ENCODE data around the gene HECTD4.
"Not testable (repeated sequence)": the region's sequence is repeated elsewhere in the genome, so short reads cannot be mapped to it uniquely, and the experiment has no call there.

Gene HECTD4, protein sequence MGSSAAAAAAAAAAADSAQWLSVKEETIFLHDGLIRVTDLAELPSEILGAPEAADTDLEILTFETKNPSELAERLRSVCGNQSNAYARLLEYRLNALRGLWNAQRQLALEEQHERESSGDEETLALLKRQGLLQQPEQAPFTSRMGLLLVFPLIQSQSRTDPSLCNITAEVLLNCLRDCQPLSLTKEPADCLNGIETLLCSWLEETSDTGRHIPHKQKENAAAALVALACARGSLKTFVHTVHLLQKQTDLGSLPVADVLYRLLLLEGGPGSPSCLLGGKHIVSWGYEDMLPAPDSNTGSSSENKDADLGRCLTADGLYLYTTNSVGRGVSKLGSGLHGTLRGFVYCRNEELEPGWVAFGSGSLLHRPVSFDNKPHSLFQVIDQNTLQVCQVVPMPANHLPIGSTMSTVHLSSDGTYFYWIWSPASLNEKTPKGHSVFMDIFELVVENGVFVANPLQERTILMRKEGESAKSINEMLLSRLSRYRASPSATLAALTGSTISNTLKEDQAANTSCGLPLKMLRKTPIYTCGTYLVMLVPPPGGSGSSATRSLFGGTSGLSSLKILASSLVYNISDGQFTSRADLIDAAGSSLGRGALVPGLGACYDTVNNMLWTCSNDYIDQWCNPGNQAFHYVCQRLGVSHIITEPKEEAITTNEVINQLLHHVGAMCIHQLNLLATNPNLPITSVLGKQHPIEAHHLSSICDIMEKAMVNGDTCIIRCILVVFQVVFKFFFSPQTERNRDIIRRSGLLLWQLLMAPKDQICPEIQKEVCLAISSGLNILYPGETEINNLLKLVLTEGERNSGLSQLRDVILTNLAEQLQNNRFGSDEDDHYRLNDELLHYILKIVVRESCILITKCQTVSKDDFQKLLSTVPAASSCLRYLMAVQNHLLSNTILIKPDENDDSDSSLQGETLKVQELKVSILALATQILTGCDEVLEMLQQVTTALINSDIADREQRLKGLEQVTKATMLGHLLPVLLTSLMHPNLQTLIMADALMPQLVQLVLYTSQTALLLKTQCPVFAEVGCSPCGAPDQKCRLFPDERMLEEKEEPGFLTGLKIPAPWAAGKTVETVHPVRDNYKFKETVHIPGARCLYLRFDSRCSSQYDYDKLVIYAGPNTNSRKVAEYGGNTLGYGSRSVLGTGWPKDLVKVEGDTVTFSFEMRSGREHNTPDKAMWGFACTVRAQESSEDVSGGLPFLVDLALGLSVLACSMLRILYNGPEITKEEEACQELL (N-terminal part only)

GRCh38 chr12:112381883-112382796 is at the start of gene HECTD4:
TSS of gene HECTD4 (minus strand) at chr12:112382431. CDS start at chr12:112382128, 303 bp downstream.
- peak; percentile 60 for DNase-seq

- no peak for DNase-seq
These were observed 49.7 kb upstream of the HECTD4 start for GRCh38 chr12:112431965-112432364.

DNA sequence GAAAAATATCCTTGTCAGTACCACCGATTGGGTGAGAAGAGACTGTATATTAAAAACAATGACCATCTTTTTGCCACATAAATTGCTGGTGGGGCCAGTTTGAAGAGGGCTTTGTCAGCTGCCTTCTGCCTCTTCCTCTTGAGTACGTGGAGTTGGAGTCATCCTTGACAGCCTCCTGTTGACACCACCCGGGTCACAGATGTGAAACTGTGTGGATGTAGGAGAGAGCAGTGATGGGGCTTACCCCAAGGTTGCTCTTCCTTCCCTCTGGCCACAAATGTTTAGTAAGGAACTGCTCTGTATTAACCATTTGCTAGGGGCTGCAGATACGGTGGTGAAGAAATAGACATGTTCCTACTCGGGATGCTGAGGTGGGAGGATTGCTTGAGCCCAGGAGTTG is 48.7 kb upstream of the HECTD4 start:
- no peak for DNase-seq

DNA sequence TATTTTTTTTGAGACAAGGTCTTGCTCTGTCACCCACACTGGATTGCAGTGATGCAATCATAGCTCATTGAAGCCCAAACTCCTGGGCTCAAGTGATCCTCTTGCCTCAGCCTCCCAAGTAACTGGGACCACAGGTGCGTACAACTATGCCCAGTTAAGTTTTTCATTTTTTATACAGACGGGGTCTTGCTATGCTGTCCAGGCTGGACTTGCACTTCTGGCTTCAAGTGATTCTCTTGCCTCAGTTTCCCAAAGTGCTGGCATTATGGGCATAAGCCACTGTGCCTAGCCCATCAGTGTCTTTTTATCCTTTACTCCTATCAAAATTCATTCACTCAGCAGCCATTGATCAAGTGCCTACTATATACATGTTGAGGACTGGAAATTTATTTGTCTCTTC is 45.5 kb upstream of the HECTD4 start:
- DNase-seq: no peak

DNA sequence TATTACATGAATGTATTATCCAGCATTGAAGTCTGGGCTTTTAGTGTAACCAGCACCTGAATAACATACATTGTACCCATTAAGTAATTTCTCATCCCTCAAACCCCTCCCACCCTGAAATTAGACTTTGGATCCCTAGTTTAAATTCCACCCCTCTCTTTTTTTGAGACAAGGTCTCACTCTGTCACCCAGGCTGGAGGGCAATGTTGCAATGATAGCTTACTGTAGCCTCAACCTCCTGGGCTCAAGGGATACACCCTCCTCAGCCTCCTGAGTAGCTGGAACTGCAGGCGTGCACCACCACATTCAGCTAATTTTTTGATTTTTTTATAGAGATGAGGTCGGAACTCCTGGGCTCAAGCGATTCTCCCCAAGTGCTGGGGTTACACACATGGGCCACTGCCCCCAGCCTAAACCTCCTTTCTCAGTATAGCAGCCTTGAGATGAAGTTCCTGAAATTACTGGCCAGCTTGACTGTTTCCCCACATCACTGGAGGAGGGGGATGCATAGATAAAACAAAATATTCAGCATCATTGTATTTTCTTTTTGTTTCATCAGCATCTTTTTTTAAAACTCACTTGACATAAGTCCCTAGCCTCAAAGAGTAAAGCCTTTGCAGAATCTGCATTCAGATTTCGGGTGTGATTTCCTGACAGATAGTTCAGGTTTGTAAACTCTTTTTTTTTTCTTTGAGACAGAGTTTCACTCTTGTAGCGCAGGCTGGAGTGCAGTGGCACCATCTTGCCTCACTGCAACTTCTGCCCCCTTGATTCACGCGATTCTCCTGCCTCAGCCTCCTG is 43.6 kb upstream of the HECTD4 start:
- no peak for DNase-seq

- DNase-seq: no peak
These were observed 41.9 kb upstream of the HECTD4 start for GRCh38 chr12:112424126-112424525.

GRCh38 chr12:112422531-112422930 is 40.3 kb upstream of the HECTD4 start:
- no peak for DNase-seq

- no peak for DNase-seq
These were observed 39.1 kb upstream of the HECTD4 start for GRCh38 chr12:112421363-112421762.

- DNase-seq: no peak
These were observed 38.5 kb upstream of the HECTD4 start for GRCh38 chr12:112420740-112421139.

DNA sequence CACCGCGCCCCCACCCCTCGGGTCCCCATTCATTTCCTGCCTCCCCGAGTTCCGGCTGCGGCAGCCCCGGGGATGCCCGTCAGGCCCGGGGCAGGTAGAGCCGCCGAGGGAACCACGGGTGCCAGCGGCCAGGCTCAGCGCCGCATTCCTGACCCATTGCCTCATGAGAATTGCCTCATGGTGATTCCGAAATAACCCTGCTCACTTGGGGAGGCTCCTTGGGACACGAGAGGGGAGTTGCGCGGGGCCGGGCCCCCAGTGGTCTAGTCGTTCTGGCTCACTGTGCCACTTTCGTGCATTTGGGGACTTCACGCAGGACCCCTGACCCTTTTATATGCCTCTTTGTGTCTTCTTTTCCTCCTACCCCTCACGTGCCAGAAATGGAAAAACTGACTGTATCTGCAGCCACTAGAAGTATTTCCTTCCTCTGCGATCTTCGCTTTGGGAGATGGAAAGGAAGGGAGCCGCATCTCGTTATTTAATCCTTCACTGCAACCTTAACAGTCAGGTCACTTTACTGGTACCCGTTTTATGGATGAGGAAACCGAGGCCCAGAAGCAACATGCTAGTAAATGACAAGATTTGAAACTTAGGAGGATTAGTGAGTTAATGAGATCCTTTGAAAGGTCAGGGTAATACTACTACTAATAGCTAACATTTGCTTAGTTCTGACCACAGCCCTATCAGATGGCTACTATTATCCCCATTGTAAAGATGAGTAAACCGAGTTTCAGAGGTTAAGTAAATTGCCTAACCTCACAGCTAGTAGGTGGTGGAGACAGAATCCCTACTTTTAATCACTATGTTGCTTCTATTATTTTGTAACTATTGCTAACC is 37.3 kb upstream of the HECTD4 start:
- peak; percentile 36 for DNase-seq

DNA sequence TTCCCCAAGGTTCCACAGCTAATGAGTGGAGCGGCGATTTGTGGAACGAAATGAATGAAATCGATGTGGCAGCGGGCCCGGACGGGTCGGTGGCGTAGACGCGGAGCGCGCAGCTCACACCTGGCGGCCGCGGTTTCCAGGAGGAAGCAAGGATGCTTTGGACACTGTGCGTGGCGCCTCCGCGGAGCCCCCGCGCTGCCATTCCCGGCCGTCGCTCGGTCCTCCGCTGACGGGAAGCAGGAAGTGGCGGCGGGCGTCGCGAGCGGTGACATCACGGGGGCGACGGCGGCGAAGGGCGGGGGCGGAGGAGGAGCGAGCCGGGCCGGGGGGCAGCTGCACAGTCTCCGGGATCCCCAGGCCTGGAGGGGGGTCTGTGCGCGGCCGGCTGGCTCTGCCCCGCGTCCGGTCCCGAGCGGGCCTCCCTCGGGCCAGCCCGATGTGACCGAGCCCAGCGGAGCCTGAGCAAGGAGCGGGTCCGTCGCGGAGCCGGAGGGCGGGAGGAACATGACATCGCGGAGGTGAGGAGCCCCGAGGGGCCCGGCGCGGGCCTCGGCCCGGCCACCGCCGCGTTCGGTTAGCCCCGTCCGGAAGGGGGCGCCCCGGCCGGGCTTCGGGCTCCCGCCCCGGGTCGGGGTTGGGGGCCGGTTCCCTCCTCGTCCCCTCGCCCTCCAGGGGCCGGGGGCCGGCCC is 36.5 kb upstream of the HECTD4 start, which contains the start of gene PTPN11:
PTPN11 (plus strand) TSS at position 340 of the 689 bp plus-strand sequence; CDS start at position 505, 165 bp downstream.
- peak; percentile 64 for DNase-seq

GRCh38 chr12:112418273-112418607 is 36.0 kb upstream of the HECTD4 start:
- no peak for DNase-seq

DNA sequence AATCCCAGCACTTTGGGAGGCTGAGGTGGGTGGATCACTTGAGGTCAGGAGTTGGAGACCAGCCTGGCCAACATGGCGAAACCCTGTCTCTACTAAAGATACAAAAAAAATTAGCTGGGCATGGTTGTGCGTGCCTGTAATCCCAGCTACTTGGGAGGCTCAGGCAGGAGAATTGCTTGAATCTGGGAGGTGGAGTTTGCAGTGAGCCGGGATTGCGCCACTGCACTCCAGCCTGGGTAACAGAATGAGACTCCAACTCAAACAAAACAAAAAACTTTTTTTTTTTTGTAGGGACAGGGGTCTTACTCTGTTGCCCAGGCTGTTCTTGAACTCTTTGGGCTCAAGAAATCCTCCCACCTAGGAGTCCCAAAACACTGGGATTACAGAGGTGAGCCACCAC is 33.2 kb upstream of the HECTD4 start:
- not testable (repeated sequence) for DNase-seq

DNA sequence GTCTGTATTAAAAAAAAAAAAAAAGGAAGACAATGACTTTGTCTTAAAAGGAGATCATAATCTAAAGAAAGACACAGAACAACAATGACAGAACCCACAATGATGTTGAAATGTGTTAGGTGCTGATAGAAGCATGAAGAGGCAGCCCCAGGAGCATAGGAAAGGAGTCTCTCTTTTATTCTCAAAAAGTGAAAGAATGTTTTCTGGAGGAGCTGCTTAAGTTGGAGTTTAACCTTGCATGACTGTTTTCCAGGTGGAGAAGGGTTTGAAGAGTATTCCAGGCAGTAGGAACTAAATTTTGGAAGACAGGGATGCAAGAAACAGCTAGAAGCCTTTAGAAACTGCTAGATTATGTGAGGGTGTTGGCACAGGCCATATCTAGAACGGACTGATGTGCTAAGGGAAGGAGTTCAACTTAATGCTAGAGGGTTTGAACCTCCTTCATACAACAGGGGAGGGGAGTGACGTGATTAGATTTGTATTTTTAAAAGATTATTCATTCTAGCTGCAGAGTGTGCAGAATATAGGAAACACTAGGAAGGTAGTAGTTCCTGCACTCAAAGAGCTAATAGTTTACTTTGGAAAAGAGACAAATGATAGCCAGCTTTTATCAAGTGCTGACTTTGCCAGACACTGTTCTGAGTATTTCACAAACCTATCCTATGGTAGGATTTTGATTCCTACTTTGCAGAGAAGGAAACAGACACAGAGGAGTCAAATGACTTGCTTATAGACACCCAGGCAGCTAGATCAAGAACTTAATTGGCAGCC is 31.8 kb upstream of the HECTD4 start:
- no peak for DNase-seq

DNA sequence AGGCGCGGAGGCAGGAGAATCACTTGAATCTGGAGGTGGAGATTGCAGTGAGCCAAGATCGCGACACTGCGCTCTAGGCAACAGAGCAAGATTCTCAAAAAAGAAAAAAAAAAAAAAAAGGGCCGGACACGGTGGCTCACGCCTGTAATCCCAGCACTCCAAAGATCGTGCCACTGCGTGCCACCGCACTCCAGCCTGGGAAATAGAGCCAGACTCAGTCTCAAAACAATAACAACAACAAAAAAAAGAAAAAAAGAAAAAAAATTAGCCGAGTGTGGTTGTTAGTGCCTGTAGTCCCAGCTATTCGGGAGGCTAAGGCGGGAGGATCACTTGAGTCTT is 27.6 kb upstream of the HECTD4 start:
- DNase-seq: no peak

- DNase-seq: peak; percentile 51
These were observed 27.1 kb upstream of the HECTD4 start, which contains the start of gene RPL6 for GRCh38 chr12:112409064-112409905. TSS of gene RPL6 (minus strand) at chr12:112409605. CDS start at chr12:112408656, 949 bp downstream.

DNA sequence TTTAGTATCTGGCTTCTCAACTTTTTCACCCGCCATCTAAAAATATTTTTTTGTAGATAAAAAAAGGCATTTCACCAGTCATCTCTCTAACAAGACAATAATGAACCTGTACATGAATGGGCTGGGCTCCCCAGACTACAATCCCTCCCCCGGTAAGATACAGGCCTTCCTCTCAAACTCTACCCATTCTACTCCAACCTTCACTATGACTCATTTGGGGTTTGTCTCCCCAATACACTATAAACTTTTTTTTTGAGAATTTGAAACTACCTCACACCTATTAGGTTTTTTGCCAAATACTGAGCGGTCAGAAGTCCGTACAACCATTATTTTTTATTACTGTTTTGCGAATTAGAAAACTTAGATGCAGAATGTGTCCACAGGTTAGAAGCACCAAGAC is 26.4 kb upstream of the HECTD4 start:
- DNase-seq: no peak

DNA sequence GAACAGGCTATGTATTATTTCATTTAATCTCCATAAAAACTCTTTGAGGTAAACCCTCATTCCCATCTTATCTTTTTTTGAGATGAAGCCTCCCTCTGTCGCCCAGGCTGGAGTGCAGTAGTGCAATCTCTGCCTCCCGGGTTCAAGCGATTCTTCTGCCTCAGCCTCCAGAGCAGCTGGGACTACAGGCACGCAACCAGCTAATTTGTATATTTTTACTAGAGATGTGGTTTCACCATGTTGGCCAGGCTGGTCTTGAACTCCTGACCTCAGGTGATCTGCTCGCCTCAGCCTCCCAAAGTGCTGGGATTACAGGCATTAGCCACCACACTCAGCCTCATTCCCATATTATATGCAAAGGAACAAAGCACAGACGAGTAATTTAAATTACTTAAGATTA is 25.5 kb upstream of the HECTD4 start:
- not testable (repeated sequence) for DNase-seq
